HCT116 (cell line): Measurements from ENCODE around the gene CFAP77. TPM values are rescaled to one million over a fixed set of nuclear protein-coding genes. Genes with fewer than 3 reads are reported as not detected.

Source experiments
- ATAC-seq: fragments of 200-7000 bp; cut with Tn5 transposase; 2 replicates; pipeline ENCODE4 v1.9.1; 2020; ENCODE audit warnings: mild to moderate bottlenecking, moderate library complexity
- BruUV-seq: library from RNA; stranded (reverse); fragments of 400-500 nt; replicated peaks from 2 replicates; lab custom pipeline; 2021; lab: Mats Ljungman, UMichigan
- CTCF ChIA-PET: fragments of 300-600 bp; sonication (Branson Sonifier 250); formaldehyde crosslinking; loops from one replicate; lab custom pipeline; 2021; ENCODE audit warnings: antibody characterized with exemption; lab: Charles Lee
- POLR2A ChIA-PET: fragments of 300-600, 350-600 bp; sonication (Branson Sonifier 250); formaldehyde crosslinking; loops from one replicate; lab custom pipeline; 2021; ENCODE audit warnings: antibody characterized with exemption; lab: Charles Lee
- RAD21 ChIA-PET, 2 experiments: fragments of 300-600 bp; sonication (Branson Sonifier 250); formaldehyde crosslinking; loops; one replicate each; lab custom pipeline; 2023; ENCODE audit warnings: low total read pairs in 2 of 2; ENCODE audit not compliant: uncharacterized antibody in 2 of 2, unreplicated experiment in 2 of 2, low non-redundant PET in 1 of 2; lab: Charles Lee
- DNase-seq: peaks from one replicate; pipeline ENCODE4 v3.0.0-alpha.2; 2010; ENCODE audit warnings: low read depth, low spot score
- H2AFZ ChIP-seq: fragments of 200-600 bp; shearing (Covaris generic), sonication (generic); 2 replicates; pipeline ENCODE4 v1.6.1; 2017; ENCODE audit warnings: low read depth, mixed run types, mixed read lengths, antibody characterized with exemption, low read length; ENCODE audit not compliant: poor library complexity, severe bottlenecking
- H3K27ac ChIP-seq: 2 replicates; pipeline ENCODE4 v1.5.1; 2012; ENCODE audit warnings: low read depth, low read length
- H3K27me3 ChIP-seq: fragments of 200-600 bp; sonication (generic); 2 replicates; pipeline ENCODE4 v1.6.1; 2016; ENCODE audit warnings: mixed run types, low read length, mixed read lengths; ENCODE audit not compliant: insufficient read depth
- H3K36me3 ChIP-seq, 2 experiments: fragments of 200-500 bp in 1 of 2; fragments of 200-600 bp in 1 of 2; sonication (Bioruptor generic) in 1 of 2; sonication (generic) in 1 of 2; 2 replicates each; pipeline versions ENCODE4 v1.5.1 to v1.6.1; 2014 to 2016; ENCODE audit warnings: low read length in 2 of 2, inconsistent platforms in 1 of 2, mixed read lengths in 1 of 2, mixed run types in 1 of 2; ENCODE audit not compliant: insufficient read depth in 2 of 2, control insufficient read depth in 1 of 2
- H3K4me1 ChIP-seq, 2 experiments: fragments of 200-600 bp in 1 of 2; sonication (generic) in 1 of 2; 2 replicates each; pipeline versions ENCODE4 v1.5.1 to v1.6.1; 2012 to 2017; ENCODE audit warnings: low read length in 2 of 2, inconsistent platforms in 1 of 2, mild to moderate bottlenecking in 1 of 2, mixed read lengths in 1 of 2, mixed run types in 1 of 2, moderate library complexity in 1 of 2; ENCODE audit not compliant: insufficient read depth in 2 of 2, control insufficient read depth in 1 of 2
- H3K4me2 ChIP-seq: fragments of 200-600 bp; sonication (generic); 2 replicates; pipeline ENCODE4 v1.6.1; 2017; ENCODE audit warnings: mixed run types, low read length, mixed read lengths
- H3K4me3 ChIP-seq, 2 experiments: fragments of 200-600 bp in 1 of 2; sonication (generic) in 1 of 2; replicated peaks in 1 of 2; 2 replicates each; pipeline ENCODE4 v1.5.1; 2011 to 2016; ENCODE audit warnings: low read length in 2 of 2, control low read depth in 1 of 2, low read depth in 1 of 2, mild to moderate bottlenecking in 1 of 2, mixed read lengths in 1 of 2, mixed run types in 1 of 2
- H3K79me2 ChIP-seq: fragments of 200-600 bp; sonication (generic); 2 replicates; pipeline ENCODE4 v1.6.1; 2017; ENCODE audit warnings: mild to moderate bottlenecking, mixed run types, low read length, moderate library complexity, mixed read lengths; ENCODE audit not compliant: insufficient read depth
- H3K9ac ChIP-seq: fragments of 200-600 bp; sonication (generic); 2 replicates; pipeline ENCODE4 v1.6.1; 2016; ENCODE audit warnings: low read length, mixed read lengths
- H3K9me2 ChIP-seq: fragments of 200-600 bp; sonication (generic), shearing (Covaris generic); 2 replicates; pipeline ENCODE4 v1.6.1; 2017; ENCODE audit warnings: mixed run types, mild to moderate bottlenecking, moderate library complexity; ENCODE audit not compliant: insufficient read depth
- H3K9me3 ChIP-seq, 2 experiments: fragments of 200-500 bp in 1 of 2; fragments of 200-600 bp in 1 of 2; sonication (Bioruptor generic) in 1 of 2; sonication (generic) in 1 of 2; 2 replicates each; pipeline ENCODE4 v1.6.1; 2014 to 2017; ENCODE audit warnings: low read length in 2 of 2, mixed read lengths in 2 of 2, inconsistent platforms in 1 of 2, low read depth in 1 of 2, mild to moderate bottlenecking in 1 of 2, mixed run types in 1 of 2, moderate library complexity in 1 of 2; ENCODE audit not compliant: control insufficient read depth in 1 of 2, insufficient read depth in 1 of 2
- H4K20me1 ChIP-seq: fragments of 200-600 bp; sonication (generic), shearing (Covaris generic); 2 replicates; pipeline ENCODE4 v1.6.1; 2017; ENCODE audit warnings: mixed run types, mild to moderate bottlenecking, moderate library complexity; ENCODE audit not compliant: insufficient read depth
- CBX3 ChIP-seq: IDR thresholded peaks from 2 replicates; pipeline ENCODE4 v1.6.1; 2012; ENCODE audit warnings: low read depth
- CEBPB ChIP-seq: IDR thresholded peaks from 2 replicates; pipeline ENCODE4 v1.6.1; 2012; ENCODE audit warnings: low read depth
- EGR1 ChIP-seq: IDR thresholded peaks from 2 replicates; pipeline ENCODE4 v1.6.1; 2012; ENCODE audit warnings: low read depth
- FOSL1 ChIP-seq: IDR thresholded peaks from 2 replicates; pipeline ENCODE4 v1.6.1; 2012; ENCODE audit warnings: low read depth
- POLR2A ChIP-seq: IDR thresholded peaks from 2 replicates; pipeline ENCODE4 v1.7.0; 2011; ENCODE audit warnings: borderline replicate concordance; ENCODE audit not compliant: insufficient read depth, insufficient read length; ENCODE audit errors: extremely low read depth
- POLR2AphosphoS5 ChIP-seq: IDR thresholded peaks from 2 replicates; pipeline ENCODE4 v1.6.1; 2011; ENCODE audit warnings: mild to moderate bottlenecking, low read depth, low read length, moderate library complexity
- SIN3A ChIP-seq: IDR thresholded peaks from 2 replicates; pipeline ENCODE4 v1.6.1; 2012; ENCODE audit warnings: low read depth
- SP1 ChIP-seq: IDR thresholded peaks from 2 replicates; pipeline ENCODE4 v1.6.1; 2012; ENCODE audit warnings: low read depth
- YY1 ChIP-seq: IDR thresholded peaks from 2 replicates; pipeline ENCODE4 v1.6.1; 2011; ENCODE audit warnings: low read length, low read depth, moderate library complexity, mild to moderate bottlenecking; ENCODE audit not compliant: insufficient replicate concordance; ENCODE audit errors: extremely low read depth
- intact Hi-C: fragments of 100-400 bp; cut with micrococcal nuclease; formaldehyde crosslinking; loops from 2 replicates; pipeline ENCODE4 v1.10.0; 2022
- total RNA-seq: library from RNA; stranded (reverse); gene quantifications from one replicate; pipeline ENCODE4 v1.2.1, GENCODE V29; 2021; ENCODE audit not compliant: unreplicated experiment
- TF ChIP-seq, protein P1 (sequence below): IDR thresholded peaks from 2 replicates; pipeline ENCODE4 v1.6.1; 2012
- TF ChIP-seq, protein P2 (sequence below), 3 experiments: fragments of 200-600 bp in 1 of 3; sonication (generic) in 1 of 3; IDR thresholded peaks in 2 of 3; conservative IDR thresholded peaks in 1 of 3; 2 replicates each; pipeline ENCODE4 v1.5.1; 2012 to 2017; ENCODE audit warnings: low read depth in 2 of 3, low read length in 2 of 3, antibody characterized with exemption in 1 of 3, borderline replicate concordance in 1 of 3, control low read depth in 1 of 3, mild to moderate bottlenecking in 1 of 3, mixed read lengths in 1 of 3, mixed run types in 1 of 3, moderate library complexity in 1 of 3; ENCODE audit not compliant: insufficient read depth in 1 of 3
- TF ChIP-seq, protein P3 (sequence below): IDR thresholded peaks from 2 replicates; pipeline ENCODE4 v1.6.1; 2011; ENCODE audit warnings: mild to moderate bottlenecking, low read length, moderate library complexity; ENCODE audit not compliant: insufficient replicate concordance; ENCODE audit errors: extremely low read depth

The CFAP77 gene
- total RNA-seq, 1 experiment from 2014 or later, result 0.98 TPM

DNA sequence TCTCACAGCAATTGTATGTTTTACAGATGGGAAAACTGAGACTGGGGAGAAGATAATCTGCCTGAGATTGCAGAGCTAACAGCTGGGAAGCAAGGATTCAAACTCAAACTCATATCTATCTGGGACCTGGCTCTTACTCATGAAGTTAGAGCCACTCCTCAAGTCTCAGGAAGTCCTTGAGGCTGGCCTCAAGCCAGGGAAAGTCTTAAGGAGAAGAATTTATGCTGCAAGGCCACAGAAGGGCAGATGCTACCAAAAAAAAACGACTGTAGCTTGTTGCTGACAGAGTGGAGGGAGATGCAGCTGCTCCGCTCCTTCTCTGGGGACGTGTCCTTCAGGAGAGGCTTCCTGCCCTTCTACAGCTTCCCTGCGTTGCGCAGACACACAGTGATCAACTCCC is 212.1 kb downstream of the CFAP77 start:
- no peak overlapping the region for H2AFZ ChIP-seq
- H3K4me2 ChIP-seq, result no peak overlapping the region
- ChIA-PET RAD21 (no interaction called here), CTCF (no interaction called here), POLR2A (no interaction called here)
- H3K9me2 ChIP-seq, result no peaks in the 10 kb centered on the region
- DNase-seq (no peak), ATAC-seq (no peak)
- TF ChIP-seq YY1 (no peak), POLR2A (no peak), POLR2AphosphoS5 (no peak), EGR1 (no peak), FOSL1 (no peak), SP1 (no peak), SIN3A (no peak), CBX3 (no peak), CEBPB (no peak)
- TF ChIP-seq, protein P1, sequence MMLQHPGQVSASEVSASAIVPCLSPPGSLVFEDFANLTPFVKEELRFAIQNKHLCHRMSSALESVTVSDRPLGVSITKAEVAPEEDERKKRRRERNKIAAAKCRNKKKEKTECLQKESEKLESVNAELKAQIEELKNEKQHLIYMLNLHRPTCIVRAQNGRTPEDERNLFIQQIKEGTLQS, result no peak
- TF ChIP-seq, protein P2, sequence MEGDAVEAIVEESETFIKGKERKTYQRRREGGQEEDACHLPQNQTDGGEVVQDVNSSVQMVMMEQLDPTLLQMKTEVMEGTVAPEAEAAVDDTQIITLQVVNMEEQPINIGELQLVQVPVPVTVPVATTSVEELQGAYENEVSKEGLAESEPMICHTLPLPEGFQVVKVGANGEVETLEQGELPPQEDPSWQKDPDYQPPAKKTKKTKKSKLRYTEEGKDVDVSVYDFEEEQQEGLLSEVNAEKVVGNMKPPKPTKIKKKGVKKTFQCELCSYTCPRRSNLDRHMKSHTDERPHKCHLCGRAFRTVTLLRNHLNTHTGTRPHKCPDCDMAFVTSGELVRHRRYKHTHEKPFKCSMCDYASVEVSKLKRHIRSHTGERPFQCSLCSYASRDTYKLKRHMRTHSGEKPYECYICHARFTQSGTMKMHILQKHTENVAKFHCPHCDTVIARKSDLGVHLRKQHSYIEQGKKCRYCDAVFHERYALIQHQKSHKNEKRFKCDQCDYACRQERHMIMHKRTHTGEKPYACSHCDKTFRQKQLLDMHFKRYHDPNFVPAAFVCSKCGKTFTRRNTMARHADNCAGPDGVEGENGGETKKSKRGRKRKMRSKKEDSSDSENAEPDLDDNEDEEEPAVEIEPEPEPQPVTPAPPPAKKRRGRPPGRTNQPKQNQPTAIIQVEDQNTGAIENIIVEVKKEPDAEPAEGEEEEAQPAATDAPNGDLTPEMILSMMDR (IDR thresholded peaks at IDR 0.05 in 2 of 3, conservative IDR thresholded peaks at IDR 0.05 in 1 of 3; ENCODE audit: borderline replicate concordance in 1 of 3, insufficient read depth in 1 of 3, low read depth in 2 of 3, low read length in 2 of 3), result no peak
- TF ChIP-seq, protein P3, sequence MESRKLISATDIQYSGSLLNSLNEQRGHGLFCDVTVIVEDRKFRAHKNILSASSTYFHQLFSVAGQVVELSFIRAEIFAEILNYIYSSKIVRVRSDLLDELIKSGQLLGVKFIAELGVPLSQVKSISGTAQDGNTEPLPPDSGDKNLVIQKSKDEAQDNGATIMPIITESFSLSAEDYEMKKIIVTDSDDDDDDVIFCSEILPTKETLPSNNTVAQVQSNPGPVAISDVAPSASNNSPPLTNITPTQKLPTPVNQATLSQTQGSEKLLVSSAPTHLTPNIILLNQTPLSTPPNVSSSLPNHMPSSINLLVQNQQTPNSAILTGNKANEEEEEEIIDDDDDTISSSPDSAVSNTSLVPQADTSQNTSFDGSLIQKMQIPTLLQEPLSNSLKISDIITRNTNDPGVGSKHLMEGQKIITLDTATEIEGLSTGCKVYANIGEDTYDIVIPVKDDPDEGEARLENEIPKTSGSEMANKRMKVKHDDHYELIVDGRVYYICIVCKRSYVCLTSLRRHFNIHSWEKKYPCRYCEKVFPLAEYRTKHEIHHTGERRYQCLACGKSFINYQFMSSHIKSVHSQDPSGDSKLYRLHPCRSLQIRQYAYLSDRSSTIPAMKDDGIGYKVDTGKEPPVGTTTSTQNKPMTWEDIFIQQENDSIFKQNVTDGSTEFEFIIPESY, result no peak
- no peak overlapping the region for H3K4me3 ChIP-seq
- H3K79me2 ChIP-seq, result no peaks in the 10 kb centered on the region
- BruUV-seq, result no TSS peak
- no peaks in the 10 kb centered on the region for H3K9me3 ChIP-seq
- H3K9ac ChIP-seq, result no peak overlapping the region
- no peaks in the 10 kb centered on the region for H3K4me1 ChIP-seq
- H3K36me3 ChIP-seq, result peaks cover 31 to 51% of the 10 kb centered on the region in 2 experiments
- no peaks in the 10 kb centered on the region for H3K27me3 ChIP-seq
- intact Hi-C loops, result no loop called here
- H4K20me1 ChIP-seq, result no peaks in the 10 kb centered on the region
- H3K27ac ChIP-seq, result no peak overlapping the region

Other genes with a start within 250 kb of the CFAP77 start
- gene NTNG2, start 248.2 kb upstream of the CFAP77 start, total RNA-seq, result 2.5 TPM
- gene SETX, start 55.2 kb upstream of the CFAP77 start, total RNA-seq, result 38.5 TPM
- 14.5 TPM for gene TTF1, start 3.4 kb upstream of the CFAP77 start, total RNA-seq
- gene BARHL1, start 172.4 kb downstream of the CFAP77 start, total RNA-seq, result not detected